ENCODE data around the gene FNBP1L. TPM values are rescaled to one million over a fixed set of nuclear protein-coding genes. Genes with fewer than 3 reads are reported as not detected.

Gene FNBP1L
- polyA plus RNA-seq, 1 experiment: 5.5 TPM

- POLR2A ChIA-PET: no interaction called here
- no peak for DNase-seq (ENCODE audit: low read depth)
- Histone ChIP-seq H3K27me3 (ENCODE audit: control insufficient read depth, insufficient read depth, low read length) (no peaks in the 10 kb centered on the region), H3K36me3 (ENCODE audit: control insufficient read depth, insufficient read depth, low read length) (no peaks in the 10 kb centered on the region), H3K4me3 (ENCODE audit: low read depth, low read length) (no peak overlapping the region)
- no peak for TF ChIP-seq CTCF (IDR thresholded peaks at IDR 0.05; ENCODE audit: insufficient read depth, low read depth, low read length)
- CTCF ChIA-PET: interaction anchor here (0.6 kb wide), 1 partner anchor 30 kb away, joined by 3 read pairs; no protein-coding TSS in a partner anchor
These were observed 56.5 kb downstream of the FNBP1L start for GRCh38 chr1:93504247-93505033.

- Histone ChIP-seq H3K27me3 (ENCODE audit: control insufficient read depth, insufficient read depth, low read length) (no peaks in the 10 kb centered on the region), H3K4me3 (ENCODE audit: low read depth, low read length) (no peak overlapping the region), H3K36me3 (ENCODE audit: control insufficient read depth, insufficient read depth, low read length) (no peaks in the 10 kb centered on the region)
- ChIA-PET CTCF (interaction anchor here (1.0 to 1.3 kb wide), 2 partner anchors 28 to 297 kb away, joined by 3 read pairs; no protein-coding TSS in a partner anchor), POLR2A (no interaction called here)
- TF ChIP-seq CTCF (IDR thresholded peaks at IDR 0.05; ENCODE audit: insufficient read depth, low read depth, low read length): no peak
- no peak for DNase-seq (ENCODE audit: low read depth)
These were observed 58.2 kb downstream of the FNBP1L start for GRCh38 chr1:93506126-93506525.

GRCh38 chr1:93516164-93516563 is 68.2 kb downstream of the FNBP1L start:
- Histone ChIP-seq H3K4me3 (ENCODE audit: low read depth, low read length) (no peak overlapping the region), H3K27me3 (ENCODE audit: control insufficient read depth, insufficient read depth, low read length) (no peaks in the 10 kb centered on the region), H3K36me3 (ENCODE audit: control insufficient read depth, insufficient read depth, low read length) (no peaks in the 10 kb centered on the region)
- no peak for TF ChIP-seq CTCF (IDR thresholded peaks at IDR 0.05; ENCODE audit: insufficient read depth, low read depth, low read length)
- ChIA-PET POLR2A (no interaction called here), CTCF (interaction anchor here (0.6 kb wide), 1 partner anchor 84 kb away, joined by 3 read pairs; no protein-coding TSS in a partner anchor)
- no peak for DNase-seq (ENCODE audit: low read depth)

- Histone ChIP-seq H3K4me3 (ENCODE audit: low read depth, low read length) (no peak overlapping the region), H3K27me3 (ENCODE audit: control insufficient read depth, insufficient read depth, low read length) (no peaks in the 10 kb centered on the region), H3K36me3 (ENCODE audit: control insufficient read depth, insufficient read depth, low read length) (no peaks in the 10 kb centered on the region)
- no peak for TF ChIP-seq CTCF (IDR thresholded peaks at IDR 0.05; ENCODE audit: insufficient read depth, low read depth, low read length)
- no peak for DNase-seq (ENCODE audit: low read depth)
- ChIA-PET CTCF (no interaction called here), POLR2A (no interaction called here)
These were observed 70.6 kb downstream of the FNBP1L start for GRCh38 chr1:93518516-93518915.

- H3K27me3 ChIP-seq (ENCODE audit: control insufficient read depth, insufficient read depth, low read length): no peaks in the 10 kb centered on the region
- no peak for TF ChIP-seq CTCF (IDR thresholded peaks at IDR 0.05; ENCODE audit: insufficient read depth, low read depth, low read length)
- CTCF ChIA-PET: no interaction called here
- H3K4me3 ChIP-seq (ENCODE audit: low read depth, low read length): no peak overlapping the region
- POLR2A ChIA-PET: interaction anchor here (0.6 kb wide), 1 partner anchor 557 kb away, joined by 11 read pairs; no protein-coding TSS in a partner anchor
- no peaks in the 10 kb centered on the region for H3K36me3 ChIP-seq (ENCODE audit: control insufficient read depth, insufficient read depth, low read length)
- no peak for DNase-seq (ENCODE audit: low read depth)
These were observed 71.4 kb downstream of the FNBP1L start for GRCh38 chr1:93519199-93519829.

Data from BJ (cell line).